Stomach (tissue), 9 donors: ENCODE measurements around the gene RNF213. TPM values are rescaled to one million over a fixed set of nuclear protein-coding genes. Genes with fewer than 3 reads are reported as not detected.
"Not testable (repeated sequence)": the region's sequence is repeated elsewhere in the genome, so short reads cannot be mapped to it uniquely, and the experiment has no call there.

Experiments used
- DNase-seq, 2 donors: peaks; one replicate each; pipeline versions ENCODE4 v3.0.0 to v3.0.0-alpha.2; 2013 to 2019
- H3K27ac ChIP-seq, 5 donors: fragments of 200-600 bp in 4 of 5; sonication (generic) in 4 of 5; one replicate each; pipeline ENCODE4 v1.5.1; 2013 to 2019; ENCODE audit warnings: mild to moderate bottlenecking in 1 of 5, moderate library complexity in 1 of 5
- H3K27me3 ChIP-seq, 3 donors: fragments of 200-600 bp; sonication (generic); one replicate each; pipeline ENCODE4 v1.5.1; 2017 to 2019; ENCODE audit warnings: mixed run types in 1 of 3
- H3K36me3 ChIP-seq, 4 donors: fragments of 200-600 bp; sonication (generic); 1 replicate in 3 of 4; 2 replicates in 1 of 4; pipeline ENCODE4 v1.5.1; 2016 to 2019
- H3K4me1 ChIP-seq, 4 donors: fragments of 200-600 bp; sonication (generic); one replicate each; pipeline ENCODE4 v1.5.1; 2016 to 2019
- H3K4me3 ChIP-seq, 4 donors: fragments of 200-600 bp; sonication (generic) in 3 of 4; one replicate each; pipeline ENCODE4 v1.5.1; 2016 to 2019; ENCODE audit warnings: mild to moderate bottlenecking in 1 of 4
- H3K9me3 ChIP-seq, 4 donors: fragments of 200-600 bp; sonication (generic); one replicate each; pipeline ENCODE4 v1.5.1; 2016 to 2019
- CTCF ChIP-seq, 7 experiments: fragments of 450-650 bp in 4 of 7; fragments of 200-600 bp in 3 of 7; sonication (generic) in 3 of 7; IDR thresholded peaks; one replicate each; pipeline ENCODE4 v1.5.1; 2016 to 2019; ENCODE audit warnings: antibody characterized with exemption in 7 of 7, control low read depth in 2 of 7, mild to moderate bottlenecking in 1 of 7
- EP300 ChIP-seq: sonication (generic); formaldehyde crosslinking; IDR thresholded peaks from one replicate; pipeline ENCODE4 v1.6.1; 2017; ENCODE audit warnings: antibody characterized with exemption
- POLR2A ChIP-seq, 4 donors: fragments of 450-650 bp; IDR thresholded peaks; one replicate each; pipeline ENCODE4 v1.6.1; 2016; ENCODE audit warnings: antibody characterized with exemption in 4 of 4, control low read depth in 2 of 4, mild to moderate bottlenecking in 1 of 4, moderate library complexity in 1 of 4
- POLR2AphosphoS5 ChIP-seq, 3 donors: sonication (generic); formaldehyde crosslinking; IDR thresholded peaks; one replicate each; pipeline ENCODE4 v1.6.1; 2016; ENCODE audit warnings: antibody characterized with exemption in 3 of 3
- WGBS, 5 donors: extraction: QIAGEN DNeasy Blood & Tissue Kit in 3 of 5; methylation state at CpG; one replicate each; pipeline versions ENCODE4 v1.1.5 to v1.1.7; 2013 to 2018; 5-methylcytosine and 5-hydroxymethylcytosine counted together
- intact Hi-C: fragments of 100-400 bp; cut with DNase I; formaldehyde crosslinking; loops from one replicate; pipeline ENCODE4 v1.15.1; 2023; ENCODE audit warnings: low total_unique reads
- polyA plus RNA-seq, 3 donors: library from polyadenylated mRNA; stranded (reverse); fragments of 200-250 nt; gene quantifications; one replicate each; pipeline ENCODE4 v1.2.3, GENCODE V29; 2013
- total RNA-seq, 5 donors: library from RNA; depleted of rRNA; stranded (reverse); fragments of >200 nt; gene quantifications; one replicate each; pipeline versions ENCODE4 v1.1.0 to v1.2.3, GENCODE V29; 2014 to 2016
- donor health status: healthy with polysubstance abuse.
- donor health status: Bipolar disorder and iron deficiency.
- donor health status: healthy.

The RNF213 gene
- total and polyA plus RNA-seq, 8 donors, result 12.3 to 358 (median 138) TPM

- intact Hi-C loops, result no loop called here
- no peak overlapping the region for H3K4me3 ChIP-seq
- H3K27ac ChIP-seq, result peak overlapping the region in 4 of 5 donors; percentile 75 to 89 (median 82)
- H3K4me1 ChIP-seq, result peaks cover 8 to 35% (median 14%) of the 10 kb centered on the region in 4 donors
- no peak for DNase-seq
- H3K9me3 ChIP-seq, result no peaks in the 10 kb centered on the region
- no peak for TF ChIP-seq POLR2A (IDR thresholded peaks at IDR 0.05)
- TF ChIP-seq CTCF (IDR thresholded peaks at IDR 0.05), result no peak
- TF ChIP-seq POLR2AphosphoS5 (IDR thresholded peaks at IDR 0.05), result no peak
- no peak for TF ChIP-seq EP300
- 75 to 89% (median 88%) methylated on average over 14 to 21 of the region's 21 CpGs for WGBS, 5 donors
- peaks cover 0 to 48% (median 31%) of the 10 kb centered on the region in 4 donors for H3K36me3 ChIP-seq
- no peaks in the 10 kb centered on the region for H3K27me3 ChIP-seq
These were observed 6.8 kb upstream of the RNF213 start for GRCh38 chr17:80253631-80254395.

- intact Hi-C loops, result no loop called here
- TF ChIP-seq CTCF (IDR thresholded peaks at IDR 0.05), result no peak
- TF ChIP-seq POLR2AphosphoS5 (IDR thresholded peaks at IDR 0.05), result peak; percentile 19 to 97 (median 89)
- peak; percentile 70 for TF ChIP-seq EP300
- H3K9me3 ChIP-seq, result no peaks in the 10 kb centered on the region
- H3K4me3 ChIP-seq, result no peak overlapping the region
- H3K27ac ChIP-seq, result peak overlapping the region; percentile 48 to 89 (median 76)
- DNase-seq, result peak; percentile 58 to 78
- peaks cover 0 to 41% (median 23%) of the 10 kb centered on the region in 4 donors for H3K36me3 ChIP-seq
- no peaks in the 10 kb centered on the region for H3K27me3 ChIP-seq
- 43 to 53% (median 46%) methylated on average over 13 of the region's 13 CpGs for WGBS, 5 donors
- H3K4me1 ChIP-seq, result peaks cover 14 to 40% (median 15%) of the 10 kb centered on the region in 4 donors
These were observed 6.0 kb upstream of the RNF213 start for GRCh38 chr17:80254396-80255251.

GRCh38 chr17:80256034-80256350, 4.7 kb upstream of the RNF213 start:
- H3K4me1 ChIP-seq, result peaks cover 14 to 43% (median 20%) of the 10 kb centered on the region in 4 donors
- peak overlapping the region in 3 of 5 donors; percentile 75 to 89 (median 89) for H3K27ac ChIP-seq
- no peak overlapping the region for H3K4me3 ChIP-seq
- H3K9me3 ChIP-seq, result no peaks in the 10 kb centered on the region
- no peaks in the 10 kb centered on the region for H3K27me3 ChIP-seq
- H3K36me3 ChIP-seq, result peaks cover 0 to 29% (median 17%) of the 10 kb centered on the region in 4 donors
- no peak for DNase-seq
- TF ChIP-seq CTCF (IDR thresholded peaks at IDR 0.05) (no peak), POLR2AphosphoS5 (IDR thresholded peaks at IDR 0.05) (no peak), EP300 (no peak), POLR2A (IDR thresholded peaks at IDR 0.05) (no peak)
- intact Hi-C loops, result no loop called here
- WGBS, 5 donors, result 88 to 98% (median 97%) methylated on average over 5 of the region's 5 CpGs

GRCh38 chr17:80257716-80258213, 2.9 kb upstream of the RNF213 start:
- H3K36me3 ChIP-seq, result peaks cover 0 to 11% (median 2%) of the 10 kb centered on the region in 4 donors
- TF ChIP-seq POLR2A (IDR thresholded peaks at IDR 0.05) (no peak), CTCF (IDR thresholded peaks at IDR 0.05) (no peak), EP300 (no peak), POLR2AphosphoS5 (IDR thresholded peaks at IDR 0.05) (no peak)
- 76 to 93% (median 80%) methylated on average over 13 to 14 of the region's 14 CpGs for WGBS, 5 donors
- H3K27ac ChIP-seq, result peak overlapping the region in 1 of 5 donors; percentile 33
- H3K4me3 ChIP-seq, result no peak overlapping the region
- no peaks in the 10 kb centered on the region for H3K27me3 ChIP-seq
- no peak for DNase-seq
- intact Hi-C loops, result no loop called here
- peaks cover 29 to 56% (median 35%) of the 10 kb centered on the region in 4 donors for H3K4me1 ChIP-seq
- no peaks in the 10 kb centered on the region for H3K9me3 ChIP-seq

- intact Hi-C loops, result not testable (repeated sequence)
These were observed 2.4 kb upstream of the RNF213 start for GRCh38 chr17:80258296-80258695.

More at GRCh38 chr17:80258296-80258695, 2.4 kb upstream of the RNF213 start:
- not testable (repeated sequence) for H3K9me3 ChIP-seq, H3K27me3 ChIP-seq, H3K36me3 ChIP-seq, H3K4me3 ChIP-seq, DNase-seq, H3K27ac ChIP-seq
- peaks cover 33 to 56% (median 41%) of the 10 kb centered on the region in 4 donors for H3K4me1 ChIP-seq
- WGBS, 5 donors, result 81 to 97% (median 93%) methylated on average over 2 of the region's 2 CpGs
